Retina (tissue), 1 donor: Measurements from ENCODE around the gene PRICKLE3.

Source experiments
- DNase-seq: peaks from one replicate; pipeline ENCODE4 v3.0.0-alpha.2; 2016

Gene PRICKLE3, protein sequence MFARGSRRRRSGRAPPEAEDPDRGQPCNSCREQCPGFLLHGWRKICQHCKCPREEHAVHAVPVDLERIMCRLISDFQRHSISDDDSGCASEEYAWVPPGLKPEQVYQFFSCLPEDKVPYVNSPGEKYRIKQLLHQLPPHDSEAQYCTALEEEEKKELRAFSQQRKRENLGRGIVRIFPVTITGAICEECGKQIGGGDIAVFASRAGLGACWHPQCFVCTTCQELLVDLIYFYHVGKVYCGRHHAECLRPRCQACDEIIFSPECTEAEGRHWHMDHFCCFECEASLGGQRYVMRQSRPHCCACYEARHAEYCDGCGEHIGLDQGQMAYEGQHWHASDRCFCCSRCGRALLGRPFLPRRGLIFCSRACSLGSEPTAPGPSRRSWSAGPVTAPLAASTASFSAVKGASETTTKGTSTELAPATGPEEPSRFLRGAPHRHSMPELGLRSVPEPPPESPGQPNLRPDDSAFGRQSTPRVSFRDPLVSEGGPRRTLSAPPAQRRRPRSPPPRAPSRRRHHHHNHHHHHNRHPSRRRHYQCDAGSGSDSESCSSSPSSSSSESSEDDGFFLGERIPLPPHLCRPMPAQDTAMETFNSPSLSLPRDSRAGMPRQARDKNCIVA

DNA sequence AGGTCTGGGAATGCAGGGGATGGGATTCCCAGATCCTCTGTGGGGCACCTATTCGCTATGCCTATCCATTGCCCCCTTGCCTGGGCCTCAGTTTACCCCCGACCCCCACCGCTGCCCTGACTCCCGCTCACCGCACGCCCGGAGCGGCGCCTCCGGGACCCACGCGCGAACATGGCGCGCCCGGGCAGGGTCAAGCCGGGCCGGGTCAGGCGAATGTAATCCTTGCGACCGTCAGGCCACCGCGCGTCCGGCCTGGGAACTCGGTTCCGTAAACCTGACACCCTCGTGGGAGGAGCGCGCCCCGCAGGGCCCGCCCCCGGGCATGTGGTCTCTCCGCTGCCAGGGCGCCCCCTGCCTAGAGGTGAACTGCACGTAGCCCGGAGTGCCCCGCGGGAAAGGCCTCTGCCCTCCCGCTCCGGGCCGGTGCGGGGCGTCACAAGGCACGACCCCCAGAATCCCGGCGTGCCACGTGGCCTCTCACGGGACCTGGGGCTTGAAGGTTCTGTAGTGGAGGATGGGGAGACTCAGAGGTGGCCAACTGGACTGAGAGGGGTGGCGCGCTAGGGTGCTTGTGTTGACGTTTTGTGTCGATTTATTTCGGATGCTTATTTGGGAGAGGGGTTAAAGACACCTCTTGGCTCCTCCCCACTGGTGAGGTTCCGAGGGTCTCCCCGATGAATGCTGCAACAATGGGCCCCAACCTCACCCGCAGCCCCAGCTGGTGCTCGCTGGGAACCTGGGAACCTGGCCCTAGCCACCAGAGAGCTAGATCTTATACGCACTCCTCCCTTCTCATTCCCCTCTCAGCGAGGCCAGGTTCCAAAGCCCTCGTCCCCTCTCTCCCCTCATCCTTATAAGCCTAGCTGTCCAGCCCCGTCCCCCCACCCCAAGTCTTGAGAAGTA, at the start of gene PRICKLE3:
Gene PRICKLE3, minus strand, starts transcription at position 249 of the 903 bp plus-strand sequence. Its CDS starts 76 bp downstream, at position 173.
- peak; percentile 64 for DNase-seq

- DNase-seq, result peak; percentile 49
These were observed 47.8 kb upstream of the PRICKLE3 start for GRCh38 chrX:49233887-49234555.

GRCh38 chrX:49233176-49233575, 47.0 kb upstream of the PRICKLE3 start, which contains the start of gene CACNA1F:
TSS of gene CACNA1F (minus strand) at chrX:49233340. CDS start at chrX:49233309, 31 bp downstream.
- DNase-seq, result no peak

DNA sequence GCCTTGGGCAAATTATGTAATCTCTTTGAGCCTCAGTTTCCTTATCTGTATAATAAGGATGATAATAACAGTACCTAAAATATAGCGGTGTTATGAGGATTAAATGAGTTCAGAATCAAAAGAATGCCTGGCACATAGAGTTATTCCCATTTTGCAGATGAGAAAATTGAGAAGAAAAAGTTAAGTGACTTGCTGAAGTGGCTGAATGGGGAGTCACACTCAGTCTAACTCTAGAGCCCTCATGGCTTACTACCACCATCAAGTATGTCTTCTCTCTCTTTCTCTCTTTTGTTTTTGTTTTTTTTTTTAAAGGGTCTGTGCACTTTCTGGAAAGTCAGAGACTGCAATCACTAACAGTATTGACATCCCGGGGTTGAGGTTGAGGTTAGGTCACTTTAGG, 46.4 kb upstream of the PRICKLE3 start:
- no peak for DNase-seq

GRCh38 chrX:49231333-49232000, 45.3 kb upstream of the PRICKLE3 start:
- DNase-seq, result no peak

DNA sequence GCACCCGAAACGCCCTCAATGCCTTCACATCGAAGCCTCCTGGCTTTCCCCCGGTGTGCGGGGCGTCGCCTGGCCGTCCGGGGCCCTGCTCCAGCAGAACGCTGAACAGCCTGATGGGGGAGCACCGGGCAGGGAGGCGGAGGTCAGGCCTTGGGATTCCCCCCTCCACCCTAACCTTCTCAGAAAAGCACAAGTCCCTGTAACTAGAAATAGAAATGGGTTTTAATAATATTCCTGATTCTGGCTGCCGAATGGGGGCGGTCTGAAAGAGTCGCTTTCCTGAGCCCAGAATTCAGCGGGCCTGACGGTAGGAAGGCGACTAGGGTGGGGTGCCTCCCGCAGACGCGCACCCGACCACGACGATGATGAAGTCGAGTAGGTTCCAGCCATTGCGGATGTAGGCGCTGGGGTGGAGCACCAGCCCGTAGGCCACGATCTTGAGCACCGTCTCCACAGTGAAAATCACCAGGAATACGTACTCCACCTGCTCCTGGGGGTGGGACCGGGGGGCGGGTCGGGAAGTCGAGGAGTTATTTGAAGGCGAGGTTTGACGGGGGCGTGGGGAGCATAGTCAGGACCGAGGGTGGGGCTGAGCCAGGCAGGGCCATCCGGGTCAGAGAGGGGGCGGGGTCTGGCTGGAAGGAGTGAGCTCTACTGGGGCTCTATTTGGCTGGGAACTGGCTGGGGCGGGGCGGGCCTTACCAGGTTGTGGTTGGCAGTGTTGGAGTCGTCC, 44.5 kb upstream of the PRICKLE3 start:
- DNase-seq, result peak; percentile 31

- DNase-seq, result no peak
These were observed 42.0 kb upstream of the PRICKLE3 start for GRCh38 chrX:49228185-49228584.

- DNase-seq, result no peak
These were observed 41.6 kb upstream of the PRICKLE3 start for GRCh38 chrX:49227726-49228125.

DNA sequence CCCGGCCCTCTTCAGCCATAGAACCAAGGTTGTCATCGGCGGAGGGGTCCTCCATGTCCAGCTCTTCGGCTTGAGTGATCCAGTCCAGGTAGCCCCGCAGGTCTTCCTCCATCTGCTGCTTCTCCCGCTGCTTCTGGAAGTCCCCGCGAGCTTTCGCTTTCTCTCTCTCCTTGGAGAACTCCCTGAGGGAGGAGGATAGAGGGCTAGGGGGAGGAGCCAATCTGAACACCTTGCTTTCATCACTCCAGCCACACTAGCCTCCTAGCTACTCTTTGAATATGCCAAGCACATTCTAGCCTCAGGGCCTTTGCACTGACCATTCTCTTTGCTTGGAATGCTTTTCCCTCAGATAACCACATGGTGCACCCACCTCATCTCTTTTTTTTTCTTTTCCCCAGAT, 40.8 kb upstream of the PRICKLE3 start:
- no peak for DNase-seq

- DNase-seq, result no peak
These were observed 39.7 kb upstream of the PRICKLE3 start for GRCh38 chrX:49225858-49226257.

- DNase-seq, result no peak
These were observed 35.7 kb upstream of the PRICKLE3 start for GRCh38 chrX:49221868-49222267.

DNA sequence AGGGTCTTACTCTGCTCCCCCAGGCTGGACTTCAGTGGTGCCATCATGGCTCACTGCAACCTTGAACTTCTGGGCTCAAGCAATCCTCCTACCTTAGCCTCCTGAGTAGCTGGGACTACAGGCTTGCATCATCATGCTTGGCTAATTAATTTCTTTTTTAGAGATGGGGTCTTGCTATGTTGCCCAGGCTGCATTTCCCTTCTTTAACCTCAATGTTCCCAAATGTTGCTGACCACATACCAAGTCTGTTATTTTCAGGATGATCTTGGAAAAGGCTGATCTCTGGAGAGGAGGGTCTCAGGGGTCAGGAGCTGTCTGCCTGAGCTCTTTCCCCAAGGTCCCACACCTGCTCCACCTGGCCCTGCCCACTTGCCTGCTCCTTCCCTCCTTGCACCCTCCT, 33.9 kb upstream of the PRICKLE3 start:
- DNase-seq, result no peak

- DNase-seq, result no peak
These were observed 28.9 kb upstream of the PRICKLE3 start for GRCh38 chrX:49214996-49215526.

- no peak for DNase-seq
These were observed 28.2 kb upstream of the PRICKLE3 start for GRCh38 chrX:49214416-49214815.

GRCh38 chrX:49212861-49213260, 26.7 kb upstream of the PRICKLE3 start:
- no peak for DNase-seq

DNA sequence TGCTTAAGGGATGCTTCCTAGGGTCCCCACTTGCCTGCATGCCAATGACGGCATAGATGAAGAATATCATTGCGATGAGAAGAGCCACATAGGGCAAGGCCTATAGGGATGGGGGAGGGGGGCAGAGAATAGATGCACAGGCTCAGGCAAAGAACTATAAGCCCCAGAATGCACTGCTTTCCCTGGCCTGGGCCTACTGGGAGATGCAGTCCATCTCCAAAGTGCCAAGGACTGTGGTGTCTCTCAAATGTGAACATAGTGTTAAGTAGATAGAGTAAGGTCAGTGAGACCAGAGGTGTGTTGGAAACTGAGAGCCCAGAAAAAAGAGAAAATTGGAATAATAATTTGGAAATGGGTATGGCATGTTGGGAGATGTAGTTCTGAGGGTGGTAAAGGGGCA, 26.0 kb upstream of the PRICKLE3 start:
- DNase-seq, result no peak

GRCh38 chrX:49211074-49211473, 24.9 kb upstream of the PRICKLE3 start:
- DNase-seq, result no peak

GRCh38 chrX:49210406-49210805, 24.2 kb upstream of the PRICKLE3 start:
- DNase-seq, result no peak

GRCh38 chrX:49209434-49210251, 23.5 kb upstream of the PRICKLE3 start:
- DNase-seq, result no peak

DNA sequence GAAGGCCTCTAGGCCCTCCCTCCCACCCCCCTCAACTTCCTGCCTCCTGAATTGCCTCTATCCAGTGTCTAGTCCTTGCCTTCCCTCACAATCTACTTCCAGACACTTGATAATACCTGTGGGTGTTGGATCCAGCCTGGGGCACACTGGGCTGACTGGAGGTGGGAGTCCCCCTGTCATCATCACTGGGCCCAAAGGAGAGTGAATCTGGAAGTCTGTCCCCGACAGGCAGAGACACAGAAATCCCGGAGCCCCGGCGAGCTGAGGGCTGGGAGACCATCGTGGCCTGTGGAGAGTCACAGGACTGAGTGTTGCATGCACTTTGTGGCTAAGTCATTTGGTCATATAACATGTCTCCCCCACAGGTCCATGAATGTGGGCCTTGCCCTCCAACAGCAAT, 22.2 kb upstream of the PRICKLE3 start:
- no peak for DNase-seq
